Midbrain (tissue), 1 donor: ENCODE data around the gene SLC4A2.

ENCODE experiments used
- DNase-seq: peaks from one replicate; lab custom pipeline; 2025; lab: John Stamatoyannopoulos, UW

The SLC4A2 gene

GRCh38 chr7:151043959-151044358 lies 15.4 kb upstream of the SLC4A2 start:
- DNase-seq = no peak

DNA sequence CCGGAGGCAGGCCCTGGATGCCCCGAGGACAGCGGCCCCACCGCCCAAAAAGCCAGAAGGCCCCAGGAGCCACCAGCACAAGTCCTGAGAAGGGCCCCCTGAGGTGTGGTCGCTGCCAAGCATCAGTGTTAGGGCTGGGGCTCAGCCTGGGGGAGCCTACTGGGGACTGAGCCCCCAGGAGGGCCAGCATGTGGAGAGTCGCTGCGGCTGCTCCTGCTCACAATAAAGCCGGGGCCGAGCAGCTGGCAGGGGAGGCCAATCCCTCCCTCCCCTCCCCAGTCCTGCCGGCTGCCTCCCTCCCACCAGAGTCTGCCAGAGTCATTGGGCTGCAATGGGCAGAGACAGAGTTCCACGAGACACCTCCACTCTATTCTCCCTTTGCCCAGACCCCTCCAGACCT lies 14.1 kb upstream of the SLC4A2 start:
- DNase-seq = no peak

- no peak for DNase-seq
Observed at GRCh38 chr7:151045967-151046366, 13.4 kb upstream of the SLC4A2 start.

- DNase-seq = no peak
Observed at GRCh38 chr7:151046603-151047573, 12.5 kb upstream of the SLC4A2 start.

- no peak for DNase-seq
Observed at GRCh38 chr7:151047976-151048815, 11.2 kb upstream of the SLC4A2 start, which contains the start of gene ASIC3. TSS of gene ASIC3 (plus strand) at chr7:151048531. CDS start at chr7:151048886, 355 bp downstream.

GRCh38 chr7:151048911-151049463 lies 10.4 kb upstream of the SLC4A2 start:
- DNase-seq = no peak

DNA sequence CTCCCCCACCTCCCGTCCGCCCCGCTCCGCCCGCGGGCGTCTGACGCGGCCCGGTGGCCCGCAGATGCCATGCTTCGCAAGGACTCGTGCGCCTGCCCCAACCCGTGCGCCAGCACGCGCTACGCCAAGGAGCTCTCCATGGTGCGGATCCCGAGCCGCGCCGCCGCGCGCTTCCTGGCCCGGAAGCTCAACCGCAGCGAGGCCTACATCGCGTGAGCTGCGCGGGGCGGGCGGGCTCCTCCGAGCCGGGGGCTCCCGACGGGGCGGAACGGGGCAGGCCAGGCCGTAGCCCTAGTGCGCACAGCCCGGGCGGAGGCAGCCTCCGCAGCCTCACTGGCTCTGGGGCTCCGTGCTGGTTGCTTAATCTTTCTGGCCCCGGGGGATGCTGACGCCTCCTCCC lies 8.3 kb upstream of the SLC4A2 start:
- DNase-seq = peak; percentile 16

DNA sequence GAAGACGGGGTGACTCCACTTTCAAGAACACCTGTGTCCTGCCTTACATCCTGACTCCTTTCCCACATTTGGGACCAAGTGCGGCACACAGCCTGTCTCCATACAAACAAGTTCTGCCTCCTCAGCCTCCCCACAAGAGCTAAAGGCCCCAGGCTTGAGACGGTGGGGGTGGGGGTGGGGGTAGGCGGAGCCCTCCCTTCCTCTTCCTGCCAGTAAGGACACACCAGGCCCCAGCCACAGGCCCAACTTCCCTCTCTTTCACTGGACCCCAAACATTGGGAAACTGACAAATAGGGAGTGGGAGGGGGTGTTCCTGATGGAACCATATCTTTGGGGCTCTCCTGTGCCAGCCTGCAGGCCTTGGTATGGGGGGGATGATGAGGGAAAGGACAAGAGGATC lies 6.3 kb upstream of the SLC4A2 start:
- DNase-seq = no peak

GRCh38 chr7:151053751-151054150 lies 5.6 kb upstream of the SLC4A2 start:
- DNase-seq = no peak

- DNase-seq = no peak
Observed at GRCh38 chr7:151056283-151056665, 3.1 kb upstream of the SLC4A2 start.

DNA sequence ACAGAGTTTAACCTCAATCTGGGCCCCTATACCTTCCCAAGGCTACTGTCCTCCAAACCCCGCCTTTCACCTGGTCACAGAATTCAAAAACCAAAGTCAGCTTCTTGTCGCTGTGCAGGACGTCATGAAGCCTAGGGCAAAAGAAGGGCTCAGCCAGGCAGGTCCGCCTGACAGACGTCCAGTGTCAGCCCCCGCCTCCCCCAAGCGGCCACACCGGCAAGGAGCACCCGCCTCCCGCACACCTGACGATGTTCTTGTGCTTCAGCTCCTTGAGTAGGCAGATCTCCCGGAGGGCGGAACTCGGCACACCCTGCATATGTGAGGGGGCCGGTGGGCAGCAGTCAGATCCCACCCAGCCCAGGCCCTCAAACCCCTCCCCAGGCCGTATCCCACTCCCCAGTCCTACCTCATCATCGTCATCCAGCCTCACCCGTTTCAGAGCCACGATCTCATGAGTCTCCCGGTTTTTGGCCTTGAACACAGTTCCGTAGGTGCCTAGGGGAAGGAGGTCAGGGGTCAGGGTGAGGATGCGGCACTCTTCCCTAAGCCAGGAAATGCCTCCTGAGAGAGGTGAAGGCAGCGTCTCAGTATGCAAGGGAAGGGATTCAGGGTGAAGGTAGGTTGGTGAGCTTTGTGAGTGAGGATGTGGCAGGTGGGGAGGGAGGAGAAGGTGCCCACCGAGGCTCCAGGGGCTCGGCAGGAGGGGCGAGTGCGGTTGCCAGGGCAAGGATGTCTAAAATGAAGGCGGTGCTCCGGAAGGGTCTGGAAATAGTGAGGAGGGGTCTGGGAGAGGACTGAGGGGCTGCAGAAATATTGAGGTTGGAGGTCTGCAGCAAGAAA lies 2.5 kb upstream of the SLC4A2 start:
- DNase-seq = no peak

- no peak for DNase-seq
Observed at GRCh38 chr7:151057506-151057988, 1.8 kb upstream of the SLC4A2 start, which contains the start of gene CDK5. TSS of gene CDK5 (minus strand) at chr7:151057897. CDS start at chr7:151057848, 49 bp downstream.

DNA sequence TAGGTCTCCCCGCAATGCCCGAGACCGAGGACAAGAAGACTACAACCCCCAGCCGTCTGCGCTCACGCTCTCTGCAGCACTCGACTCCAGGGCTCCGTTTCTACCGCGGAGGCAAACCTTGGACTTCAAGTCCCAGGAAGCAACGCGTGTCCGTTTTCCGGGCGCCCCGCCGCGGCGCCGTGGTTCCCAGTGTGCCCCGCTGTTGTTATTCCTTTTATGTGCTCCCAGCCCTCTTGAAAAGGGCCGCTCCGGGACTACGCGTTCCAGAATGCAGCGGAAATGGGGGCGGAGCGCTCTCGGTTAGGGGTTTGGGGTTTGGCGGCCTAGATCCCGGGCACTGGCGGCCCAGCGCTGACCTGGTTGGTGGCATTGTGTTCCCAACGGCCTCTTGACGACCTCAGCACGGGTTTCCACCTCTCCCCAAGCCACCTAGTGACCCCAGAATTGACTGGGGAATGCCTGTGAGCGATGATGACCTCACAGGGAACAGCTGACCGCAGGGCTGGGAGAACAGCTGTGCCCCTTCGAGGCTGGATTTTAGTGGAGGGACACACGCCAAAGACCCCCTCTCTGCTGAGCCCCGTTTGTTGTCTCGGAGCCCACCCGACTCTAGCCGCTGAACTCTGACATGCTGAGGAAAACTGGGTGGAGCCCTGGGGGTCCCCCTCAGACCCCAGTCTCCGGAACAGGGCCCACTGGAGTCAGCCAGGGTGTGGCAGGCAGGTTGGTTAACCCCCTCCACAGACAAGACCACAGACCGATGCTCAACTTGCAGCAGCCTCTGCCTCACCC lies 1.2 kb upstream of the SLC4A2 start:
- DNase-seq = peak; percentile 99

DNA sequence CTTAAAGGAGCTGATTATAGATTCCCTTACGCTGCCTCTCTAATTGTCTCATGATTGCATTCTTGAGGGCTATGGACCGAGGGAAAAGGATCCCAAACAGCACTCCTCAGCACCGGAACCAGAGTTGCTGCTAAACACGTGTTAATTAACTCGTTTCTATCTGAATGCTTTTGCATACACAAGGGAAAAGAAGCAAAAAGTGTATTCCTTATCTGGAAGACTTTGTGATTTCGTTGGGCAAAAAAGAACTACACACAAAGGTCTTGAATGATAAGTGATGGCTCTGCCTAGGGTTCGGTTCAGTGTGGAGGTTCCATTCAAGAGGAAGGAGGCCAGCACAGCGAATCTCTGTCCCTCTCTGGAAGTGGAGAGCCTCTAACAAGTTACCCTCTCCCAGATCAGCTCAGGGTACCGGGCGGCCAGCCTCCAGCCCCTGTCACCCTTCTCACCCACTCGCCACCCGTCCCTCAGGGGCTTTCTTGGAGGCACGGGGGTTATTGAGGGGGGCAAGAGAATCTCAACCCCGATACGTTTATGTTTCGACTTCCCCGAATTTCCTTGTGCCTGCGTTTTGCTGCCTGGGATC lies 515 bp upstream of the SLC4A2 start:
- DNase-seq = no peak

GRCh38 chr7:151060113-151060415 lies 675 bp downstream of the SLC4A2 start:
- DNase-seq = no peak

- DNase-seq = peak; percentile 31
Observed at GRCh38 chr7:151060416-151061212, 1.2 kb downstream of the SLC4A2 start.

DNA sequence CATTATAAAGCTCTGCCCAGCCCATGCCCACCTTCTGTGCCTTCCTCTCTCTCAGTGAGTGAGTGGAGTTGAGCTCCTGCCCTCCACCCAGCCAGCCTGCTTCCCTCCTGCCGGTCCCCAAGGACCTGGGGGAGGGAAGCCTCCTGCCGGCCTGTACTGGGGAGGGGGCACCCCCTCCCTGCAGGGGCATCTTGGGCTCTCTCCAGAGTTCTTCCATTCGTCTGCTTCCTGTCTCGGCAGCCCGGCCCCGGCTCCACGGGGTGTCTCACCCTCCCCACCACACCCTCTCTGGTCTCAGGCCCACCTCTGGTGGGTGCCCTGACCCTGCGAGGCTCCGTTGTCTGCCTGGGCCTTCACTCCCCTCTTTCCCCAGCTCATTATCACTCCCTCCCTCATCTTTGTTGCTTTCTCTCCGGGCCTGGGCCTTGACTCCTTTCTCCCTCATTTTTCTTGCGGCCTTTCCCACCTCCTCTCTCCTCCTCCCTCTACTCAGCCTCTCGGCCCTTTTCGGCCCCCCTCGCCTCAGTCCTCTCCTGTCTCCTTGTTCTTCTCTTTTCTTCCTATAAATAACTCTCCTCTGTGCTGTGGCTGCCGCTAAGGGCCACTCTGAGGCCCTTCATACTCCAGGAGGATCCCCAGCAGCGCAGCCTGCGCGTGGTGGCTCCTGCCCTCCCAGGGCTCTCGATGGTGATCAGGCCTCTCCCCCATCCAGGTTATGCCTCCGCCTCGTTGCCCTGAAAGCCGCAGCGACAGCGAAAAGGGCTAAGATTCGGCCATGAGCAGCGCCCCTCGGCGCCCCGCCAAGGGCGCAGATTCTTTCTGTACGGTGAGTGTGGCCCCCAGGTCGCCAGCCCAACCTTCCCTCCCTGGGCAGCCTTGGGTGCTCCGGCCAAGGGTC lies 2.1 kb downstream of the SLC4A2 start:
- no peak for DNase-seq

- no peak for DNase-seq
Observed at GRCh38 chr7:151062111-151062398, 2.7 kb downstream of the SLC4A2 start.
